Retinal pigment epithelial cell (primary cell): Measurements from ENCODE around the gene MIEF1.

Source experiments
- DNase-seq: peaks from one replicate; pipeline ENCODE4 v3.0.0-alpha.2; 2010; ENCODE audit warnings: low read depth
- H3K4me3 ChIP-seq: 2 replicates; pipeline ENCODE4 v1.5.1; 2011; ENCODE audit warnings: mild to moderate bottlenecking, low read length, control low read depth, moderate library complexity
- TF ChIP-seq, protein P1 (sequence below): conservative IDR thresholded peaks from 2 replicates; pipeline ENCODE4 v1.5.1; 2011; ENCODE audit warnings: low read depth, low read length, control low read depth, inconsistent platforms

The MIEF1 gene

DNA sequence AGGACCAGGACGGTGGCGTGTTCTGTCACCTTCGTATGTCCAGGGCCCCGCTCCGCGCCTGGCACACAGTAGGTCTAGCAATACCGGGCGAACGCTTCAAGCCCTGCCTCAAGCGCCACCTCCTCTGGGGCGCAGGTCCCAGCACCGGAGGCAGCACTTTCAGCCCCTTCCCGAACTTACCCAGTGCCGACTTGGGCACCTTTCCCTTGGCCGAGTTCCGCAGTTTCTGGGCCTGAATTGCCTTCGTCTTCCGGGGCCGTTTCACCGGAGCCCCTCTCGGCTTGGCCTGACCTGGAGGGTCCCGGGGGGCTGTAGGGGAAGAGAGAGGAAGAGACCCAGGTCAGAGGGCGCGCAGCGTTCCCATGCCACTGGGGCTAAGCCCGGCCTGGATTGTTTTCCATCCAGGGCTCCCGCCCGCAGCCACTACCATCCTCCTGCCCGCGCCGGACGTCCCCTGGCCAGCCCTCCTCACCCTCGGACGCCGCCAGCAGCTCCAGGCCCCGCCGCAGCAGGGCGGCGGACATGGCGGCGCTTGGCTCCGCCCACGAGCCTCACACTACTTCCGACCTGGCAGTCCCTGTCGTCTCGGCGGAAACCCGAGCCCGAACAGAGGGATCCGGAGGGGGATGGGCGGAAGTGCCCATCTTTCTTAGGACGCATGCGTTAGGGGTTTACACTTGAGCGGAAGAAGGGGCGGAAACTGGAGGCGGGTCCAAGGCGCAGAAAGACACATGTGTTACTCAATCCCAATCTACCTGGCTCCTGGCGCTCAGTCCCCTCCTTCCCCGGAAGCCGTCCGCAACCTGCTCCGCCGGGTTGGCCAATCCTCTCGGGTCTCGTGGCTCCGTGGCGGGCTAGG is 30.4 kb downstream of the MIEF1 start, which contains the start of gene RPS19BP1:
TSS of gene RPS19BP1 (minus strand) at position 534 of the 859 bp plus-strand sequence. CDS start at position 524, 10 bp downstream.
- peak; percentile 99 for DNase-seq
- TF ChIP-seq, protein P1, sequence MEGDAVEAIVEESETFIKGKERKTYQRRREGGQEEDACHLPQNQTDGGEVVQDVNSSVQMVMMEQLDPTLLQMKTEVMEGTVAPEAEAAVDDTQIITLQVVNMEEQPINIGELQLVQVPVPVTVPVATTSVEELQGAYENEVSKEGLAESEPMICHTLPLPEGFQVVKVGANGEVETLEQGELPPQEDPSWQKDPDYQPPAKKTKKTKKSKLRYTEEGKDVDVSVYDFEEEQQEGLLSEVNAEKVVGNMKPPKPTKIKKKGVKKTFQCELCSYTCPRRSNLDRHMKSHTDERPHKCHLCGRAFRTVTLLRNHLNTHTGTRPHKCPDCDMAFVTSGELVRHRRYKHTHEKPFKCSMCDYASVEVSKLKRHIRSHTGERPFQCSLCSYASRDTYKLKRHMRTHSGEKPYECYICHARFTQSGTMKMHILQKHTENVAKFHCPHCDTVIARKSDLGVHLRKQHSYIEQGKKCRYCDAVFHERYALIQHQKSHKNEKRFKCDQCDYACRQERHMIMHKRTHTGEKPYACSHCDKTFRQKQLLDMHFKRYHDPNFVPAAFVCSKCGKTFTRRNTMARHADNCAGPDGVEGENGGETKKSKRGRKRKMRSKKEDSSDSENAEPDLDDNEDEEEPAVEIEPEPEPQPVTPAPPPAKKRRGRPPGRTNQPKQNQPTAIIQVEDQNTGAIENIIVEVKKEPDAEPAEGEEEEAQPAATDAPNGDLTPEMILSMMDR, result no peak
- H3K4me3 ChIP-seq, result peak within 1 kb of the TSS; percentile 97

DNA sequence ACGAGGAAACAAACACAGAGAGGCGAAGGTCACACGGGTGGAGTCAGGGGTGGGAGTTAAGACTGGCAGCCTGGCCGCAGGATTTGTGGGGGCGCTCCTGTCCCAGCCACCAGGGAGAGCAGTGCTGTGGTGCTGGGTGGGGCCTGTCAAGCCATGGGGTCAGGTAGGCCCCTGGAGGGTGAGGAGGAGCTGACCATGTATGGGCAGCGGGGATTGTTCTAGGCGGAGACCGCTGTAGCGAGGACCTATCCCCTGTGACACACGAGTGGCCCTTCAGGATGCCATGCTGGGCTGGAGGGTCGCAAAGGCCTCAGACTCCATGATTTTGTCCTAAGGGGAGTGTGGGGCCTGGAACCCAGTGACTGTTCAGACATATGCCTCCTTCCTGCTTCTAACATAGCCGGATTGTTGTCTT is 32.0 kb downstream of the MIEF1 start:
- no peak for DNase-seq
- TF ChIP-seq, protein P1, result no peak
- no peak overlapping the region for H3K4me3 ChIP-seq

DNA sequence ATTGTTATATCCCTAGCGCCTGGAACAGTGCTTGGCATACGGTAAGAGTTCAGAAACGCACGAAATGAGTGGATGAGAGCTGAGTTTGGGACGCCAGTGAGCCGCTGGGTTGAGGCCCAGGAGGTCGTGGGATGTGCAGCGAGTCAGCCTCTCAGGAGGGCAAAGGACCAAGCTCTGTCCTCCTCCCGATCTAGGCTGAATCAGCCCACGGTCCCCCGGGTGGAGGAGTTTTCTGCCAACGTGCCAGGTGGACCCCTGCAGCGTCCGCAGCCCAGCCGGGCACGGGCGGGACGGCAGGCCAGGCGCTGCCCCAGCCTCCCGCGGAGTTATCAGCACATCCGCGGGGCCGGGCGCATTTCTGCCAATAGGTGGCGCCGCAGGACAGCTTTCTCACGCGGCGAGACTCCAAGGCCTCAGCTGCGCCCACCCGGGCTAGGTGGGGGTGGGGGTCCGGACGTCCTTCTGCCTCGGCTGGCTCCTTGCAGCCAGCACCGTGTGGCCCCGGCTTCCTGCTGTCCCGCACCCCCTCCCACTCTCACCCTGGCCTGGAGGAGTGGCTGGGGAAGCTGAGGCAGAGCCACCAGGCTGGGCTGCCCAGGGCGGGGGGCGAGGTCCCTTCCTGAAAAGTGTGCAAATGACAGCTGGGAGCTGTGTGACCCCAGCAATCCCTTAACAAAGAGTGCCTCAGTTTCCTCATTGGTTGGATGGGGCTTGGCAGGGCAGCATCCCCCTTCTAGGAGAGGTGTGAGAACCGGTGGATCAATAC is 32.7 kb downstream of the MIEF1 start:
- TF ChIP-seq, protein P1, result peak; percentile 76
- H3K4me3 ChIP-seq, result no peak overlapping the region
- DNase-seq, result no peak

DNA sequence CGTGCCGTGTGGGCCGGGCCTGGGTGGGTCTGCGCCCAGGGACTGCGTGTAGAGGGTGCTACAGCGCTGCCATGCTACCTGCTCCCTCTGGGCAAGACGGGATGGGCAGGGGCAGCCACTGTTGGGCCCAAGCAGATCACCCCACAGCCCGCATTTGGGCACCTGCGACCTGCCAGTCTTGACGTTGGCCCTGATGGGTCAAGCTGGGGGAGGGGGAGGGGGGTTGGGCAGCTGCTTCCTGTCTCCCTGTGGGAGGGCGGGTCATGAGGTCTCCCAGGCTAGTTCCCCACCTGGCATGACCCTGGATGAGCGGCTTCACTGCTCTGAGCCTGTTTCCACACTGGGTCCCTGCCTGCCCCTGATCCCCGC is 33.3 kb downstream of the MIEF1 start:
- no peak for DNase-seq
- H3K4me3 ChIP-seq, result no peak overlapping the region
- TF ChIP-seq, protein P1, result no peak

DNA sequence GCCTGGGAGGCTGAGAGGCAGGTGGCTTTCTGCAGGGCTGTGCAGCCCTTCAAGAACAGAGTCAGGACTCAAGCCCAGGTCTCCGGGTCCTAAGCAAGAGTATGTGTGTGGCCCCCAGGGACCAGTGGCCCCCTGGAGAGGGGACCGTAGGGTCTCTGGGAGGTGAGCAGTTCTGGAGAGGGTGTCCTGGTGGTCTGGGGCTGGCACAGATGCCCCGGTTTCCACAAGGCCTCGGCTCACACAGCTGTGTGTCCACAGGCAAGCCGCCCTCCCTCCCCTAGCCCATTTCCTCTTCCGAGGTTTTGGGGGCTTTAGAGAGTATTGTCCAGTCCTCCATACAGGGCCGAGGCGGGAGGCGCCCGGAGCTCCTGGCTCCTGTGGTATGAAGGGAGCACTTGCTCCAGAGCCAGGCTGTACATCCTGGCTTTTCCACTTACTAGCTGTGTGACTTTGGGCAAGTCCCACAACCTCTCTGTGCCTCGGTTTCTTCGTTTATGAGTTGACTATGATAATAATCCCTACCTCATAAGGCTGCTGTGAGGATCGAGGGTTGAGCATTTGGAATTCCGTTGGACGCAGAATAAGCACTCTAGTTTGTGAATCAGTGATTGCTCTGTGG is 33.9 kb downstream of the MIEF1 start:
- no peak for DNase-seq
- TF ChIP-seq, protein P1, result no peak
- no peak overlapping the region for H3K4me3 ChIP-seq

DNA sequence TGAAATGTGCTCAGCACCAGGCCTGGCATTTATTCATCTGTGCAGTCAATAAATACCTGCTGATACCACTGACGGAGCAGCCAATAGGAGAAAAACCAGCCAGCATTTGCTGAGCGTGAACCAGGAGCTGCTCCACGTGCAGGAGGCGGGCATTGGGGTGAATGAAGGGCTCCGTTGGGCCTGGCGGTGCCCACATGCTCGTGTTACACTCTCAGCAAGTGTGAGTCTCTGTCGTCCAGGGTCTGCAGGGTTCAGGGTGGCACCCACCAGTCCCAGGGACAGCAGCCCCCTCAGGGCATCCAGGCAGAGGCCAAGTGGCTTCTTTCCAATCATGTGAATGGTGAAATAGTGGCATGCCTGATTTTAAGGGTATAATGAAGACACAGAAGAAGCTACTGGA is 34.6 kb downstream of the MIEF1 start:
- TF ChIP-seq, protein P1, result no peak
- no peak overlapping the region for H3K4me3 ChIP-seq
- DNase-seq, result no peak
